ENCODE data around the gene SH3RF1.

DNA sequence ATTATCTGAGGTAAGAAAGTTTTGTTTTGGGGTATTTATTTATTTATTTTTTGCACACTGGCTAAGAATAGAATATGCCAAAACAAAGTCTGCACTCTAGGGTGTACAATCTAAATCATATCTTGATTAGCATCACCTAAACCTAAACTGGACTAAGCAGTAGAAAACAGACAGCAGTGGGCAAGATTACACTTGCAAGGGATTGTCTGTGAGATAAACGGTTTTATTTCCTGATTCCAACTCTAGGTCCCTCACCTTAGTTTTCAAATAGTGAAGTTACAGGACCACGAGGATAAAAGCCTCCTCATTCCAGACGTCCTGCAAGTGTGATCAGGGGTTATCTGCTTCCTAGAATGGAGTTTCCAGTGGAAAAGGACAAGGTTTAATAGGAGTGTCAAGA, 86.1 kb downstream of the SH3RF1 start:
- no peak for TF ChIP-seq SIRT6 (IDR thresholded peaks at IDR 0.05; ENCODE audit: low read length)
- no peak for TF ChIP-seq POLR2A (IDR thresholded peaks at IDR 0.05; ENCODE audit: control extremely low read depth in 1 of 2, low read depth in 2 of 2, low read length in 2 of 2)
- TF ChIP-seq, protein P1, sequence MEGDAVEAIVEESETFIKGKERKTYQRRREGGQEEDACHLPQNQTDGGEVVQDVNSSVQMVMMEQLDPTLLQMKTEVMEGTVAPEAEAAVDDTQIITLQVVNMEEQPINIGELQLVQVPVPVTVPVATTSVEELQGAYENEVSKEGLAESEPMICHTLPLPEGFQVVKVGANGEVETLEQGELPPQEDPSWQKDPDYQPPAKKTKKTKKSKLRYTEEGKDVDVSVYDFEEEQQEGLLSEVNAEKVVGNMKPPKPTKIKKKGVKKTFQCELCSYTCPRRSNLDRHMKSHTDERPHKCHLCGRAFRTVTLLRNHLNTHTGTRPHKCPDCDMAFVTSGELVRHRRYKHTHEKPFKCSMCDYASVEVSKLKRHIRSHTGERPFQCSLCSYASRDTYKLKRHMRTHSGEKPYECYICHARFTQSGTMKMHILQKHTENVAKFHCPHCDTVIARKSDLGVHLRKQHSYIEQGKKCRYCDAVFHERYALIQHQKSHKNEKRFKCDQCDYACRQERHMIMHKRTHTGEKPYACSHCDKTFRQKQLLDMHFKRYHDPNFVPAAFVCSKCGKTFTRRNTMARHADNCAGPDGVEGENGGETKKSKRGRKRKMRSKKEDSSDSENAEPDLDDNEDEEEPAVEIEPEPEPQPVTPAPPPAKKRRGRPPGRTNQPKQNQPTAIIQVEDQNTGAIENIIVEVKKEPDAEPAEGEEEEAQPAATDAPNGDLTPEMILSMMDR (IDR thresholded peaks at IDR 0.05; ENCODE audit: control extremely low read depth in 1 of 3, insufficient read depth in 1 of 3, low read depth in 1 of 3, low read length in 3 of 3): no peak
- no peak for TF ChIP-seq CHD1 (IDR thresholded peaks at IDR 0.05; ENCODE audit: low read depth, low read length)
- TF ChIP-seq POLR2AphosphoS5 (IDR thresholded peaks at IDR 0.05; ENCODE audit: low read depth, low read length): no peak
- no peak for TF ChIP-seq EP300 (IDR thresholded peaks at IDR 0.05; ENCODE audit: borderline replicate concordance in 1 of 2, low read depth in 2 of 2, low read length in 2 of 2)
- no peak for TF ChIP-seq ATF2 (IDR thresholded peaks at IDR 0.05; ENCODE audit: low read length)
- TF ChIP-seq GABPA (IDR thresholded peaks at IDR 0.05; ENCODE audit: borderline replicate concordance, insufficient read depth, low read length): no peak
- no peak for TF ChIP-seq GTF2F1 (IDR thresholded peaks at IDR 0.05; ENCODE audit: borderline replicate concordance, low read depth, low read length)
- TF ChIP-seq SP1 (IDR thresholded peaks at IDR 0.05; ENCODE audit: low read depth, low read length): no peak
- no peak for TF ChIP-seq EZH2 (IDR thresholded peaks at IDR 0.05; ENCODE audit: low read depth, low read length, severe bottlenecking)
- no peak for TF ChIP-seq JUN (IDR thresholded peaks at IDR 0.05; ENCODE audit: low read depth, low read length)
- TF ChIP-seq SIN3A (conservative IDR thresholded peaks at IDR 0.05 in 1 of 2, IDR thresholded peaks at IDR 0.05 in 1 of 2; ENCODE audit: low read depth in 1 of 2, low read length in 2 of 2): no peak
